NCI-H748 (cell line): ENCODE data around the gene PLA2G4E.

Experiments
- DNase-seq: peaks from one replicate; lab custom pipeline; 2025; ENCODE audit not compliant: unreplicated experiment; lab: John Stamatoyannopoulos, UW

Gene PLA2G4E

DNA sequence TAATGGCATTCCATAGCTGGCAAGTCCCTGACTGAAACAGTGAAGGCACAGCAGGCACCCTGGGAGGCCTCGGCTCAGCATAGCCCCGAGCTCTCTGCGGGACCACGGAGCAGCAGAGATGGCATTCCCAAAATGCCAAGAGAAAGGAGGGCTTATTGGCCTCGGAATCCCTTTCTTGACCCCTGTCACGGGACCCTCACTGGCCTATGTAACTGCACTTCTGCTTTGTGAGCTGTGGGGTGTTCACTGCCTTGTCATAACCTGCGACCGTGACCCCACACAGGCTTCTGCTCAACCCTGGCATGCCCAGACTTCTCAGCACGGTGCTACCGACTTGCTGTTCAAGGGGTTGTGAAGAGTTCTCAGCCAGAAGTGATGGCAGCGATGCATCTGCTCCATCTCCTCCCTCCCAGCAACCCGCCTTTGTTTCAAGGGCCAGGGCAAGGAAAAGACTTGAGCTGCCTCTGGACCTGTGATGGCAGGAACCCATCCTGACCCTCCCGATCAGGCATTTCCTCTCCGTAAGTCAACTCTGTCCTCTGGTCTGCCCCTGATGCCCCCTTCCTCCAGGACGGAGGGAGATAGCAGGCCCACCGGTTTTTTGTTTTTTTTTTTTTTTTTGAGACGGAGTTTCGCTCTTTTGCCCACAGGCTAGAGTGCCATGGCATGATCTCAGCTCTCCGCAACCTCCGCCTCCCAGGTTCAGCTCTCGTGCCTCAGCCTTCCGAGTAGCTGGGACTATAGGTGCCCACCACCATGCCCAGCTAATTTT is 79.0 kb downstream of the PLA2G4E start:
- no peak for DNase-seq

DNA sequence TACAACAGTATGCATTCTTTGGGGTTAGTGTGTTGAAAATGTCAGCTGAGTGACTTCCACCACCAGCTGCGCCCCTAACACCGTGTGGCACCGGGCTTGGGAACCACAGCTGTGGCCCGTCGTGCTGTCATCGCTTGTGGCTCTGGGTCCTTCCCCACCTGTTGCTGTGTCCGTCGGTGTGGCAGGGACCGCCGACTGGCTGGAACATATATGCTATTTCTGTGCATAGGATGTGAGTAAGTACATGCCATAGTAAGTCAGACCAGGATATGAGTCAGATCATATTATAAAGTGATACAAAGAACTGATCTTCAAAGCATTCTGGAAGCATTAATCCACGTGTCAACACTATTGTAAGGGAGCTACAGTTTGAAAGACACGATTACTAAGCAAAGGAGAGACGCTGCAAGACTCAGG is 80.4 kb downstream of the PLA2G4E start:
- DNase-seq: no peak

DNA sequence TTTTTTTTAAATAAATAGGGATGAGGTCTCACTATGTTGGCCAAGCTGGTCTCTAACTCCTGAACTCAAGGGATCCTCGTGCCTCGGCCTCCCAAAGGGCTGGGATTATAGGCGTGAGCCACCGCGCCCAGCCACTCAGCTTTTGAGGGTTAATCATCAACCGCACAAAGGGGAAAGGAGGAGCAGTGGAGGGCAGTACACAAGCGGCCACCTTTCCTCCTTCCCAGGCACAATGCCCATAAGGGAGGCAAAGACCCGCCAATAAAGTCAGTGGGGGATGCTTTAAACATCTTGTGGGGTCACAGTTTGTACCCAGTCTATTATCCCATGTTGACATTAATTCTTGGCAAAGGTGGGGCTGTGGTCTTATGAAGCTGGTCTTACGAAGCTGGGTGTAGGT is 80.9 kb downstream of the PLA2G4E start:
- no peak for DNase-seq

DNA sequence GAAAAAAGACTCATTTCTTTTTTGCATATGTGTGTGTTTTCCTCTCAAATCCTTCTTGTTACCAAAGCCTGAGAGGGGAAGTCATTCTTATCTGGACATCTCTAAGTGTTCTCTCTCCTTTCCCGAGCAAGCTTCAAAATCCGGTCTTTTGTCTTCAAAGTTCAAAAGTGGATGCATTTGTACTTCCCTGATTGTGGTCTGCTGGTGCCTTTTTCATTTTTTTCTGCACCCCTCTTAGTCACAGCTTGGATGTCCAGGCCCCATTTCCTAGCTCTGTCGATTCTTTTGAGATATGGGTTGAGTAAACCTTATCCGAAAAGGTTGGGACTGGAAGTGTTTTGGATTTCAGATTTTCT is 83.3 kb downstream of the PLA2G4E start:
- DNase-seq: no peak

DNA sequence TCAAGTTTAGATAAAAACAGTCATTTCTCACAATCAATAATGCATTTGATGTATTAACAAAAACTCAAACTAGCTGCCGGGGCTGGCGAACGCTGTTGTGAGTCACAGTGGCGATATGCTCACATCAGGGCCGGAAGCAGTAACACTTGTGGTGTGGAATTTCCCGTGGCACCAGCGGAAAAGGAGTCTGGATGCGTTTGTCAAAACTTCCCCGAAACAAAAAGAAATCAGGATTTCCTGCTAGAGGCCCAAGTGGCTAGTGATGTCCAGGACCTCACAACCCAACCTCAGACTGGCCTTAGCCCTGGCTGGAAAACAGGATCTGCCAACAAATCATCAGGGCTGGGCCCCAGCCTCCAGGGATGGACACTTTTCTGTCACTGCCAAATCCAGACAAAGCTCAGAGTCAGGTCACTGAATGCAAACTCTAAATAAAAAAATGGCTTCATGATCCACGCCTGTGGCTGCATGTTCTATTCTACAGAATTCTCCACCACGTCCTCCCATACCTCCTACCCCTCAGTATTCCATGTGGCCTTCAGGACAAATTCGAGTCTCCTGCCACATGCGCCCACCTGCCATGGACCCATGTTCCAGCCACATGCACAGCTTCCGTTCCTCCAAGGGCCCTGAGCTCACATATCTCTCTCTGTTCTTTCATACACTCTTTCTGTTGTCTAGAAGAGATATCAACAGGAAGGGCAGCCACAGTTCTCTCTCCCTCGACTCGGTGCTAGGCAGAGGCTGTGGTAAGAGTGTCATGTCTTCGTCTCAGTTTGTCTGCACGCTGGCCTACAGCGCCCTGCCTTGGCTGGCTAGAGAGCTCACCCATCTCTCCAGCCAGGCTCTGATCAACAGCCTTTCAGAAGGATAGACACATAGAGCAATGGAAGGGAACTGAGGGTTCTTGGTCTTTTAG is 83.9 kb downstream of the PLA2G4E start:
- no peak for DNase-seq

DNA sequence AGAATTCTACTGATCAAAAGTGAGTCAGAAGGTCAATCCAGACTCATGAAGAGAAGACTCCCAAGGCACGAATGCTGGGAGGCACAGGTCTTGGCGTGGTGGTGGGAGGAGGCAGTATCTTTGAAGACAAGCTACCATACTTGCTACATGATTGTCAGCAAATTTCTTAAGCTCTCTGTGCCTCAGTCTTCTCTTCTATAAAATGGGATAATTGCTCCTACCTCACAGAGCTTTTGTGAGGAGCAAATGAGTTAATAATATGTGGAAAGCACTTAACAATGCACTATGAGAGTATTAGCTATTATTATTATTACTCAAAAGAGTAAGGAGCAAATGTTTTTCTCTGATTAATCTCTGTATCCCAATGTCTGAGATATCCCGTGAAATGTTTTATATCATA is 84.7 kb downstream of the PLA2G4E start:
- DNase-seq: no peak

DNA sequence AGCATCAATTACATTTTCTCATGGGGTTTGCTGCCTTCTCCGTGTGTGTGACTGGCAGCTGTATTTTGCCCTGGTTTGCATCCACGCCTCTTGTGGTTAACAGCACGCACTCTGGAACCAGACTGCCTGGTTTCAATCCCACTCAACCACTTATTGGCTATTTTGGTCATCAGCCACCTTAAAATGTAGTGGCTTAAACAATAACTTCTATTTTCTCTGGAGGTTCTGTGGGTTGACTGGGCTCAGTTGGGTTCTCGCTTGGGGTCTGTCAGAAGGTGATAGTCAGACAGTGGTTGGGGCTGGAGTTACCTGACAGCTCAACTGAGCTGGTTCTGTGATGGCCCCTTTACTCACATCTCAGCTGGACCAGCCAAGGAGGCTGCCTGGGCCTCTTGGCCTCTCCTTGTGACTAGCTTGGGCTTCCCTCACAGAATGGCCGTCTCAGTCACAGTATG is 85.2 kb downstream of the PLA2G4E start:
- no peak for DNase-seq

DNA sequence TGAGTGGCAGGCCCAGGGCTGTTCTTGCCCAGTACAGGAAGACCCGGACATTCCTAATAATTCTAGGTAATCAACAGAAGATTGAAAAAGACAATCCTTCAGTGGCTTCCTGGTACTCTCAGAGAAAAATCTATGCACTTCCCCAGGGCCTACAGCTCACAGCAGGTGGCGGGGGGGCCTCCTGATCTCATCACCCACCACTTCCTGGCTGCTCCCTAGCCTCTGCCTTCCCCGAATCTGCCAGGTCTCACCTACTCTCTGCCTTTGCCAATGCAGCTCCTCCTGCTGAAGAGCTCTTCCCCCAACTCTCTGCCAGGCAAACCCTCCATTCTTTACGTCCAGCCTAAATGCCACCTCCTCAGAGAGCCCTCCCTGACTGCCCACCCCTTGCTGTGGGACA is 86.0 kb downstream of the PLA2G4E start:
- no peak for DNase-seq

DNA sequence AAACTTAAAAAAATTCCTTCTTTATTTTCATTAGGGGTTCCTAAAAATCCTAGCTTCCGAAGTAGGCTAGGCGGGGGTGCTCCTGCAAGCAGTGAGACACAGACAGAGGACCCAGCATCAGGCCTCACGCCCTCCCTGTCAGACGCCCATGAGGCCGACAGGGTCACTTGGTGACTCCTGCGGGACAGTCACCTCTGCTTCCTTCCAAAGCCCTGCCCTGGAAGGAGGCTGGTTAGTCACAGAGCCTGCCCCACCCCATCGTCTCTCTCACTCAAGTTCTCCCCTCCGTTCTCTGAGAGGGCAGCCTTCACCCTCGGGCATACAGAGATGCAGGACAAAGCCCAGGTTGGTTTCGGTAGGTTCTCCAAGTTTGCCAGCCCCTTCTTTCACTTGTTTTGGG is 87.1 kb downstream of the PLA2G4E start:
- no peak for DNase-seq

DNA sequence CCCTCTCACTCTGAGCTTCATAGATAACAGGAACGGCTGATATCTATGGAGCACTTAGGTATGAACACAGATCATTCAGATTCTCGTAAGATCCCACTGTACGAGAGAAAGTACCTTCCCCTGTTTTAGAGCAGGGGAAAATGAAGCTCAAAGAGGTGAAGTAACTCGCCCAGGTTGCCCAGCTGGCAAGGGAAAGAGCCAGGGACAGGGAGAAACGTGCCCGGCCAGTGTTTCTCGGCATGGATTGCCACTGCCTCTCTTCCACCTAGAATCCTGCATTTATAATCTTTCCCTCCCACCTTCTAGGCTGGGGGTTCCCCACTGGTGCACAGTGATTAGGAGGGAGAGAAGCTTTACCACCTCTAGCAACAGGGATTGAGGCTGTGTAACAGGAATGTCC is 87.5 kb downstream of the PLA2G4E start:
- no peak for DNase-seq

DNA sequence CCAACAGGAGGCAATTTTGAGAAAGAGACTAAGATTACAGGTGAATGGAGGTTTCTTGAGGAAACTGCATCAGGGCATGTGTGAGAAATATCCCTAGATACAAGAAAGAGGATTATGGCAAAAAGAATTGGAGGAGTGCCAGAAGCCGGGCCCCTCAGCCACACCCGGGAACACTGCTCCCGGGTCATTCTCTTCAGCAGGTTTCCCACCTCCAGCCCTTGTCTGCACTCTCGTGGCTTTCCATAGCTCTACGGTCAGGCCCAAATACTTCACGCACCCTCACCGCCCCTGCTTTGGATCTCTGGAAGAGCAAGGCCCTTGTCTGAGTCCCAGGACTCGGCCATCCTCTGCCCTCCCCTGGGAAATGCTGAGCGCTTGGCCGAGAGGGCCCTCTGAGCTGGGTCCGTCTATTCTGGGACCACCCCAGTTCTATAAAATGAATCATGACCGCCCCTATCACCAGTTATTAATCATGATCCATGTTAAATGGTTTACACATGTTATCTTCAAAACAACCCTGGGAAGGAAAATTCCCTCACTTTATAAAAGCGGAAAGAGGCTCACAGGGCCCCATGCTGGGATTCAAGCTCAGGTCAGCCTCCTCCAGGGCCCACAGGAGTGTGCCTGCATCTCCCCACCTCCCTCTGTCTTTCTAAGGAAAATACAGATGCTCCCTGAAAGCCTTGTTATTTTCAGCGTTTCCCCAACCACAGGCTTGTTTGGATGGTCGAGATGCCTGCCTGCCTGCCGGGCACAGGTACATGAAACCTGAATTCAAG is 88.1 kb downstream of the PLA2G4E start:
- DNase-seq: no peak

DNA sequence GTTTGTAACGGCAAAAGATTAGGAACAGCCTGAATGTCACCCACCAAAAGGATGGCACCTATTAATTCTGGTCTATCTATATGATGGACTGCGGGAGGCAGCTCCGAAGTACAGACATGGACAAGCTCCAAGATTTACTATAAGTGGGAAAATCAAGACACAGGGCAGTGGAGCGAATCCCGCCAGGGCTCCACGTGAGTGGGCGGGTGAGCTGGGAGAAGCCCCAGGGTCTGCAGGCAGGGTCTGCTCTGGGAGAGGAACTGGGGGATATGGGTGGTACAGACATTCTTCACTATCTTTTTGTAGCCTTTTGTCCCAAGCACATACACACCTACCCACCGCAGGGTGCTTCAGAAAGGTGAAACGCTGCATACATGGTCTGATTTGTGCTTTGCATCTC is 88.7 kb downstream of the PLA2G4E start:
- no peak for DNase-seq
